GOT3 (cell line): Measurements from ENCODE around the gene HIRIP3.

Source experiments
- DNase-seq: peaks from one replicate; lab custom pipeline; 2025; ENCODE audit warnings: mixed read lengths; lab: John Stamatoyannopoulos, UW

HIRIP3 gene

GRCh38 chr16:29999605-30000004, 4.2 kb upstream of the HIRIP3 start:
- DNase-seq, result no peak

GRCh38 chr16:29996766-29997250, 1.4 kb upstream of the HIRIP3 start:
- DNase-seq, result no peak

- DNase-seq, result peak; percentile 90
Observed at GRCh38 chr16:29995911-29996765, 721 bp upstream of the HIRIP3 start, which contains the start of gene INO80E. INO80E (plus strand) TSS chr16:29996241; CDS start chr16:29996311, 70 bp downstream.

- DNase-seq, result peak; percentile 16
Observed at GRCh38 chr16:29994600-29995323, 655 bp downstream of the HIRIP3 start.

- no peak for DNase-seq
Observed at GRCh38 chr16:29993903-29994599, 1.4 kb downstream of the HIRIP3 start.

GRCh38 chr16:29993191-29993902, 2.1 kb downstream of the HIRIP3 start:
- DNase-seq, result no peak

GRCh38 chr16:29992344-29992967, 3.0 kb downstream of the HIRIP3 start:
- no peak for DNase-seq

- DNase-seq, result no peak
Observed at GRCh38 chr16:29991571-29991904, 3.9 kb downstream of the HIRIP3 start.

GRCh38 chr16:29990883-29991570, 4.4 kb downstream of the HIRIP3 start:
- DNase-seq, result no peak

- no peak for DNase-seq
Observed at GRCh38 chr16:29990034-29990433, 5.4 kb downstream of the HIRIP3 start.

- no peak for DNase-seq
Observed at GRCh38 chr16:29989111-29989858, 6.1 kb downstream of the HIRIP3 start.

- no peak for DNase-seq
Observed at GRCh38 chr16:29988346-29989075, 6.9 kb downstream of the HIRIP3 start.

- no peak for DNase-seq
Observed at GRCh38 chr16:29987371-29988085, 7.9 kb downstream of the HIRIP3 start.

GRCh38 chr16:29986931-29987330, 8.5 kb downstream of the HIRIP3 start:
- DNase-seq, result no peak

GRCh38 chr16:29986231-29986630, 9.2 kb downstream of the HIRIP3 start:
- no peak for DNase-seq

- DNase-seq, result no peak
Observed at GRCh38 chr16:29985271-29985811, 10.1 kb downstream of the HIRIP3 start.

GRCh38 chr16:29984764-29985147, 10.7 kb downstream of the HIRIP3 start:
- DNase-seq, result no peak

- DNase-seq, result no peak
Observed at GRCh38 chr16:29984137-29984763, 11.2 kb downstream of the HIRIP3 start.
